GM08714 (cell line): ENCODE data around the gene POMC.
"Not testable (repeated sequence)": the region's sequence is repeated elsewhere in the genome, so short reads cannot be mapped to it uniquely, and the experiment has no call there.

Experiments used
- H3K4me3 ChIP-seq: fragments of 200-500 bp; sonication (Bioruptor generic); 2 replicates; pipeline ENCODE4 v1.5.1; 2014; ENCODE audit warnings: mild to moderate bottlenecking, low read length, inconsistent platforms
- ZNF274 ChIP-seq: IDR thresholded peaks from 2 replicates; pipeline ENCODE4 v1.6.1; 2012; ENCODE audit warnings: mild to moderate bottlenecking, low read depth, low read length

Gene POMC

DNA sequence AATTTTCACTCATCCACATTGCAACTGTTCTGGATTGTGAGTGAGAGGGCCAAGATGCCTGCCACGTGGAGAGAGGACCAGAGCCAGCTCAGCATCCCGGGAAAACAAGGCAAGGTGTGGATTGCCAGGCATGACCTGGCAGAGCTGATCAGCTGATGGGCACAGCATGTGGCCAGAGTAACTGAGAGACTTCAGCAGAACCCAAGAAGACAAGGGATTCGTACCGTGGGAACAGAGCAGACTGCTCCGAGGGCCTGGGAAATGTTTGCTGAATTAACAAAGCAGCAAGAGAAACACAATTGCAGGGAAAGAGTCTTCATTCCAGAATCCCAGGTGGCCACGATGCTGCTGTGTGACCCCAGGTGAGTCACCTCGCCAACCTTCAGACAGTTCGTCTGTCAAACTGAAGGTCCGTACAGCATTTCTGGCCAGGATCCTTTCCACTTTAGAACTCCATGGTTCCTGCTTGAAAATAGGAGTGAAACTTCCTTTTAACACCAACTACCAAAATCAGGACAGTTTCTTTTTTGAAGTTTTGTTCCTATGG lies 26.3 kb upstream of the POMC start:
- H3K4me3 ChIP-seq = no peak overlapping the region
- no peak for TF ChIP-seq ZNF274

DNA sequence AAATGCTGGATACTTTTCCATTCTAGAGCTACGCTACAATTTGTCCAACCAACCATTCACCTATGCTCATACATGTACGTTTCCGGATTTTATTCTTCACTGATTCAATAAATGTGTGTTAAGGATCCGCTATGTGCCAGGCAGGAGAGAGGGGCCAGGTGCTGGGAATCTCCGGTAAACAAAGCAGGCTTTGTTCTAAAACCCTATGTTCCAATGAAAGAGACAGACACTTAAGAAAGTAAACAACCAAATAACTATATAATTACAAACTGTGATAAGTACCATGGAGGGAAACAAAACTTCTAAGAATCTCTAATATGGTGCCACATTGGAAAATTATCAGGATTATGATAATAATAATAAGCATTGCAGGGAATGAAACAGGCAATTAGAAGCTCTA lies 22.2 kb upstream of the POMC start:
- no peak overlapping the region for H3K4me3 ChIP-seq
- TF ChIP-seq ZNF274 = no peak

DNA sequence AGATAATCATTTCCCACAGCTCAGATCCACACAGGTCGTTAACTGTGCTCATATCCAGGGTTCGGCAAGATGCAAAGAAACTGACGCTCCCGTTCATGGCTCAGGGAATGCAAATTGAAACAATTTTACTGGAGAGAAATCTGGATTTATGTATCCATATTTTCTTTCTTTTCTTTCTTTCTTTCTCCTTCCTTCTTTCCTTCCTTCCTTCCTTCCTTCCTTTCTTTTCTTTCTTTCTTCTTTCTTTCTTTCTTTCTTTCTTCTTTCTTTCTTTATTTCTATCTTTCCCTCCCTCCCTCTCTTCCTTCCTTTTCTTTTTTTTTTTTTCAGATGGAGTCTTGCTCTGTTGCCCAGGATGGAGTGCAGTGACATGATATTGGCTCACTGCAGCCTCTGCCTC lies 20.0 kb upstream of the POMC start:
- H3K4me3 ChIP-seq = no peak overlapping the region
- TF ChIP-seq ZNF274 = no peak

DNA sequence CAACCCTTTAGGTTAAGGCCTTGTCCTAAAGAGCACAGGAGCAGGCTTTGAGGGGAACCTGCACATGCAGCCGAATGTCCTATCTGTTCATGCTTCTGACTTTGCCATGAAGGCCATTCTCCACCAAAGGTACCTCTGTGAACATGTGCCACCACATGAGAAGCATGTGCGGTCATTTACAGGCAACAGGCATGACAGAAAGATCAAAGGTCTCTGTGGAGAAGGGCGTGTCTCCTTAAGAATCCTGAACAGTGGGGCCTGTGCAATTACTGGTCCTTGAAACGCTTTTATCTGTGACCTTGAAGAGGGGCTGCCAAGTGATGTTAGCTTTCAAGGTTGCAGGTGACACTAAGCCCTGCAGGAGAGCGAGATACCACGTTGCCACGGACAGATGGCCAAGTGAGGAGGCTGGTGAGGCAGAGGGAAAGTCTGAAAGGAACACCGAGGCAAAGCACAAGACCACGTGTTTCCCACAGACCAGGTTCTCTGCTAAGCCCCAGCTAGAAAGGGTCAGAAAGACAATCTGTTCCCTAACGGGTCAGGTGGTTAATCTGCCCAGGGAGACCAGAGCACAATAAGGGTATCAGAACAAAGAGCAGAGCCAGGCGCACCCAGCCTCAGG lies 19.5 kb upstream of the POMC start:
- TF ChIP-seq ZNF274 = no peak
- H3K4me3 ChIP-seq = no peak overlapping the region

DNA sequence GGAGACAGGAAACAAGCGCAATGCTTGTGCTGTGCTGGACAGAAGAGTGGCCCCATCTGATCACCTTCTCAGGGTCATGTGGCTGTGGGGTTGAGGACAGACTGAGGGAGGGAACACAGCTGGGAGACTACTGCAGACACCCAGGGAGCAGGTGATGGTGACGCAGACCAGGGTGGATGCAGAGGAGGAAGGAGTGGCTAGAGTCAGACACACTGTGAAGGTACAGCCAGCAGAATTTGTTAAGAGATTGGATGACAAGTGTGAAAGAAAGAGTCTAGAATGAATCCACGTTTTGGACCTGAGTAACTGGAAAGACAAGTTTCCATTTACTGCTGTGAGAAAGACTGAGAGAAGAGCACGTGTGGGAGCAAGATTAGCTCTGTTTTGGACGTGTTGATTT lies 15.9 kb upstream of the POMC start:
- H3K4me3 ChIP-seq = no peak overlapping the region
- no peak for TF ChIP-seq ZNF274

DNA sequence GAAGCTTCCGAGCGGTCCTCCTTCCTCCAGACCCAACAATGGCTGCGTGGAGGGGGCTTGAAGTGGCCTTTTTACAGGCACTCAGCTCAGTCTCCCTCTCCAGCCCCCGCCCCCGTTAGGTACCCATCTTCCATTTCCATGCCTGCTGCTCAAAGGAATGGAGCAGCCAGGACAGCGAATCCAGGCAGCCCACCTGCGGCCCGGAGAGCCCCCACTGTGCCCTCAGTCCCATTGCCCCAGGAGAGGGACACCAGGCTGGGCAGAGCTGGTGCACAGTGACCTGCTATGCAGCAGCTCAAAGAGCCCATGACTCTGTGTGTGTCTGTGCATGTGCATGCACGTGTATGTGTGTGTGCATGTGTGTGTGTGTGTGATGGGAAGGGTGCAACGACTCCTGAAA lies 10.6 kb upstream of the POMC start:
- no peak overlapping the region for H3K4me3 ChIP-seq
- no peak for TF ChIP-seq ZNF274

DNA sequence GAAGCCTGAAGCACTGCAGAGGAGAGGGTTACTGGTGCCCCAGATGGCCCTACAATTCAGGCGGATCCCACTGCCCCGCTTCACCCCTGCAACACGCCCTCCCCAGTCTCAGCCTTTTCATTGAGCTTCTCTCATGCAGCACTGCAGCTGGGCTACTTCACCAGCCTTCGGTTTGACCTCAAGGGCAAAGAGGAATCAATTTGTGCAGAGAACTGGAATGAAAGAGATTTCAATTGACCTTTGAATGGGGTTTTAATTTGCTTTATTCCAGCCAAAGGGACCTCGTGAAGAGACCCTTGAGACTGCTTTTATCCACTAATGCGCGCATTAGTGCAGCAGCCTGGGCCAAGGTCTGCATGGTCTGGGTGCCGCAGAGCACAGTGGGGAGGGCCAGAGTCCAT lies 8.8 kb upstream of the POMC start:
- no peak for TF ChIP-seq ZNF274
- H3K4me3 ChIP-seq = no peak overlapping the region

DNA sequence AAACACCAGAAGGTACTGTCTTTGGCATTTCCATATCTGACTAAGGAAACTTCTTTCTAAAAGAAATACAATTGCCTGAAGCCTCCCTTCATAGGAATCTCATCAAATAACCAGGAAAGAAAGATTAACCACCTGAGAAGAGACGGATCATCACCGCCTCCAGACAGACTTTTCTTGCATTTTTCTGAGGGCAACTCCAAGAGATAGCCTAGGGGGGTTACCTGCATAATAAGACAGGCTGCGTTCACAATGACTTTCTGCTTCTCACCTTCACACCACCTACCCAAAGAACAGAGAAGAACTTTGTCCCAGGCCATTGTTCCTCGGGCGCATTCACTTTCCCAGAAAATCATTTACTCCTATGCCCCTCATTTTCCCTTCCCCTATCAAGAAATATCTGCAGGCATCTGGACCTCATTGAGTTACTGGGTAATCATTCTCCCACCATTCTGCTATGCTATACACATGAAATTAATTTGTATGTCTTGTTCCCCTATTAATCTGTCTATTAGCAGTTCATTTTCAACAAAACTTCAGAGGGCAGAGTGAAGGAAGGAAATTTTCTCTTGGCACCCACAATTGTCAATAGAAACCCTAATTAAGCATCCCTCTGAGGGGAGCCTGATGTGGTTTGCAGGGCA lies 8.3 kb upstream of the POMC start:
- TF ChIP-seq ZNF274 = no peak
- H3K4me3 ChIP-seq = no peak overlapping the region

DNA sequence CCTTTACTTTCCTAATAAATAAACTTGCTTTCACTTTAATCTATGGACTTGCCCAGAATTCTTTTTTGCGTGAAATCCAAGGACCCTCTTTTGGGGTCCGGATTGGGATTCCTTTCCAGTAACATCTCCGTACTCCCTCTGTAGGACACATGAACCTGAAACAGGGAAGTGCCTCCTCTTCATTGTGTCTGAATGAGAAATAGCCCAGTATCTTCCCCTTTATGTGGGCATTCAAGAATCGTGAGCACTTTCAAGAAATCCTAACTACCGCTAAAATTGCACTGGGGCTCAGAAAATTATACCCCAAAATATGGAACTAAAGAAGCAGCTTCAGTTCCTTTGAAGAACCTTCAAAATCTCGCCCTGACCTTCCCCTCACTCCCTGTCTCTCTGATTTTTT lies 7.8 kb upstream of the POMC start:
- H3K4me3 ChIP-seq = no peak overlapping the region
- TF ChIP-seq ZNF274 = no peak

DNA sequence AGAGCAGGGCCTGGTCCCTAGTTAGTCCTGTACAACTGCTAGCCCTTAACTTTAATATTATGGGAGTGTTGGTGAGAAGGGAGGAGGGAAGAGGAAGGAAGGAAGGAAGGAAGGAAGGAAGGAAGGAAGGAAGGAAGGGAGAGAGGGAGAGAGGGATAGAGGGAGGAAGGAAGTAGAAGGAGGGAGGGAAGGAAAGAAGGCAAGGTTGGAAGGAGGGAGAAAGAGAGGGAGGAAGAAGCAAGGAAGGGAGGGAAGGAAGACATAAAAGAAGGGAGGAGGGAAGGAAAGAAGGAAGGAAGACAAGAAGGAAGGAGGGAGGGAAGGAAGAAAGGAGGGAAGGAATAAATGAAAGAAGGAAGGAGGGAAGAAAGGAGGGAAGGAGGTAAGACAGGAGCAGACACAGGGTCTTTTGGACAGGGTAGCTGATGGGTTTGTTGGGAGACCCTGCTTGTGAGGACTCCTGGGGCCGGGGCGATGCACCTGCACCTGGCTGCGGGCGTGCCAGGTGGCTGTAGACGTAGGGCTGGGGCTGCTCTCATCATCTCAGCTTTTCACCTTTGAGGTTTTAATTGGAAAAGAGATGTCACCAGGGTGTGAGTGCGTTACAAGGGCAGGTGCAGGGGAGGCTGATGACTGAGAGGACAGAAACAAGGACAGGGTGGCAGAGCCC lies 5.9 kb upstream of the POMC start:
- TF ChIP-seq ZNF274 = no peak
- no peak overlapping the region for H3K4me3 ChIP-seq

DNA sequence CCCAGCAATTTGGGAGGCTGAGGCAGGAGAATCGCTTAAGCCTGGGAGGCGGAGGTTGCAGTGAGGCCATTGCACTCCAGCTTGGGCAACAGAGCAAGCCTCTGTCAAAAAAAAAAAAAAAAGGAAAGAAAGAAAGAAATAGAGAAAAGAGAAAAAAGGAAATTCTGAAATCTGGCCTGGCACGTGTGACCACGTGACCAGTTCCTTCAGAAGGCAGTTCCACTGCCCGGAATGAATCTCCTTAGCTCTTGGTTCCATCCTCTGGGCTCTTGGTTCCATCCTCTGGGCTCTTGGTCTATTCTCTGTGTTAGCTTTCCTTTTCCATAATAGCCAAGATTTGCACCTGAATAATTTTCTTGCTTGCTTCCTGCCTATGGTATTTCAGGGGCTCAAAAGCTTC lies 5.3 kb upstream of the POMC start:
- no peak for TF ChIP-seq ZNF274
- H3K4me3 ChIP-seq = no peak overlapping the region

DNA sequence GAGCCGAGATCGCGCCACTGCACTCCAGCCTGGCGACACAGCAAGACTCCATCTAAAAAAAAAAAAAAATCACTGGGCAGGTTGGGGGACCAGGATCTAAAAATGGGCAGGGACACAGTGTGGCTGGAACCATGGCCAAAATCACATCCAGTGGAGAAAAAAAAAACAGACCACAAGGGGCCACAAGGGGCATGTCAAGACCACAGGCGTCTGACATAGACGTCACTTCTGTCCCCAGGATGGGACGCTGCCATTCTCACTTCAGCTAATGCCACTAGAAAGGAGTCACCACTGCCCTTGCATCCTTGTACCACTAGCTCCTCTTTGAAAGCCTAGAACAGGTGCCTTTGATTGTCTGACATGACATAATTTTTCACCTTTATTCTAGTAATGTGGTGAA lies 2.5 kb upstream of the POMC start:
- TF ChIP-seq ZNF274 = no peak
- no peak overlapping the region for H3K4me3 ChIP-seq

DNA sequence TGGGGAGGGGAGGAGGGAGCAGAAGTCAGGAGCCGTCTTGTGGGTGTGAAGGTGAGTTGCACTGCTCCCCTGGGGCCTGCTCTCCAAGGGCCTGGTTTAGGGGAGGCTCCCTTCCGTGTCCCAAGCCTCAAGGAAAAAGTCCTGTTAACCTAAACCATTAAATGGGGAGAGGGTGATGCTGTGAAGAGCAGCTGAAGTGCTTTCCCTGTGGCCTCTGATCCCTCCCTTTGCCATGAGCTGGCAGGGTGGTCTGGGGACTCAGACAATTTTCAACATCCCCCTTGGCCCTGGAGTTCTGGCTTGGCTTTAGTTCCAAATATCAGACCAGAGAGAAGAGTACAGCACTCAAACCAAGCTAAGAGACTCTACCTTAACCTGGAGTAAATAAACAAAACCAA lies 692 bp upstream of the POMC start:
- TF ChIP-seq ZNF274 = no peak
- H3K4me3 ChIP-seq = no peak overlapping the region

DNA sequence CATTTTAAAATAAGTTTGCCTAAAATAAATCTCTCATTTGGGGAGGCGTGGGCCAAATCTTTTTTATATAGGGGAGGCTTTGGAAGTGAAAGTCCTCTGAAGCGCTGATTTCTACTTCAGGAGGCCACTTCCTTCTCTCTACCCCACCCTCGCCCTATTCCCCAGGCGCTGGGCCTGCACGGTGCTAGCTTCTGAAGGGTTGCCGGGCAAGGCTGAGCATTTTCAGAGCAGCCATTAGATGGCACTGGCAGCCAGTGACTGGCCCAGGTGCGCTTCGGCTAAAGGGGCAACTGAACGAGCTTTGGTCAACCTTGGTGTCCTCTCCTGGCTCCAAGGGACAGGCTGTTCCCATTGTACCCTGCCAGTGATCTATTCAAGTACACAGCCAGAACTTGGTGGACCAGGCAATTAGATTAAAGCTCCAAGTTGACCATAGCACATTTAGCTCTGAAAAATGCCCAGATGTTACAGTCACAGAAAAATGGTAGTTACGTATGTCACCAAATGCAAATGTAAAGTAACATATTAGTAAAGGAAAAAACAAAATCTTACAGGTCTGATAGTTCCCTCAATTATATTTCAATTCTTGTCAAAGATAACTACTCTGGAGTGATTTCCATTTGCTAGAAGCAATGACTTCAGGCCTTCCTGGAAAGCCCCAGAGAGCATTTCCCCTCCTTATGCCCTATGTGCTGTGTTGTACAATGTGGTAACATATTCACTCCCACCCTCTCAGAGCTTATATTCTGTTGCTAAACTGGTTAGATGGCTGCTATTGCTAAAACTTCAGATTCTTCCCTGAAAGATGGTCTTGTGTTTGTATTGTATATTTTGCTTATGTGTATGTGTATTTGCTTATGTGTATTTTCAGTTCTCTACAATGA lies 2.1 kb downstream of the POMC start:
- H3K4me3 ChIP-seq = no peak overlapping the region

DNA sequence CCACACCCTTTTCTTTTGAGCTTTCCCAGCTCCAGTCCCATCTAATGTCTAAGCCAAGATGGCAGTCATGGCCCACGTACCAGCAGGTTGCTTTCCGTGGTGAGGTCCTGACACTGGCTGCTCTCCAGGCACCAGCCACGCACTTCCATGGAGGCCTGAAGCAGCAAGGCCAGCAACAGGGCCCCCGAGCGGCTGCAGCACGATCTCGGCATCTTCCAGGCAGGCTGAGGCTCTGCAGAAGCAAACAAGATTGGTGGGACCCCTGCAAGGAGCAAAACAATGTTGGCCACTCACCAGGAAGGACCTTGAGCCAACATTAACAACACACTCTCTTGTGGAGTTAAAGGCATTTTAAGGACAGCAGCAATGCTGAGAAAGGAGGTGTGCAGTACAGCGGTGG lies 3.8 kb downstream of the POMC start:
- no peak overlapping the region for H3K4me3 ChIP-seq
- TF ChIP-seq ZNF274 = no peak

More for the DNA sequence above, 2.1 kb downstream of the POMC start:
- no peak for TF ChIP-seq ZNF274

DNA sequence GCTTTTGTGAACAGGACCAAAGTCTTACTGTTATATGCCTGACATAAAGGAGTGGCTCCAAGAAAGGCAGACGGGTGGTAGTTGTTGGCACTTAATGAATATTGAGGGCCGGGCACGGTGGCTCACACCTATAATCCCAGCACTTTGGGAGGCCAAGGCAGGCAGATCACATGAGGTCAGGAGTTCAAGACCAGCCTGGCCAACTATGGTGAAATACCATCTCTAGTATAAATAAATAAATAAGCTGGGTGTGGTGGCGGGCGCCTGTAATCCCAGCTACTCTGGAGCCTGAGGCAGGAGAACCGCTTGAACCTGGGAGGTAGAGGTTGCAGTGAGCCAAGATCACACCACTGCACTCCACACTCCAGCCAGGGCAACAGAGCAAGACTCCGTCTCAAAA lies 6.3 kb downstream of the POMC start:
- H3K4me3 ChIP-seq = not testable (repeated sequence)
